ENCODE data around the gene TBC1D5. TPM values are rescaled to one million over a fixed set of nuclear protein-coding genes. Genes with fewer than 3 reads are reported as not detected.
"Not testable (repeated sequence)": the region's sequence is repeated elsewhere in the genome, so short reads cannot be mapped to it uniquely, and the experiment has no call there.

Gene TBC1D5
- total RNA-seq, 4 donors from 2014 or later, result 51.9 to 66.8 (median 60.1) TPM

- intact Hi-C loops (cut with DNase I; ENCODE audit: low total_unique reads), result no loop called here
Measured at GRCh38 chr3:17133632-17134545, 608.5 kb downstream of the TBC1D5 start.

DNA sequence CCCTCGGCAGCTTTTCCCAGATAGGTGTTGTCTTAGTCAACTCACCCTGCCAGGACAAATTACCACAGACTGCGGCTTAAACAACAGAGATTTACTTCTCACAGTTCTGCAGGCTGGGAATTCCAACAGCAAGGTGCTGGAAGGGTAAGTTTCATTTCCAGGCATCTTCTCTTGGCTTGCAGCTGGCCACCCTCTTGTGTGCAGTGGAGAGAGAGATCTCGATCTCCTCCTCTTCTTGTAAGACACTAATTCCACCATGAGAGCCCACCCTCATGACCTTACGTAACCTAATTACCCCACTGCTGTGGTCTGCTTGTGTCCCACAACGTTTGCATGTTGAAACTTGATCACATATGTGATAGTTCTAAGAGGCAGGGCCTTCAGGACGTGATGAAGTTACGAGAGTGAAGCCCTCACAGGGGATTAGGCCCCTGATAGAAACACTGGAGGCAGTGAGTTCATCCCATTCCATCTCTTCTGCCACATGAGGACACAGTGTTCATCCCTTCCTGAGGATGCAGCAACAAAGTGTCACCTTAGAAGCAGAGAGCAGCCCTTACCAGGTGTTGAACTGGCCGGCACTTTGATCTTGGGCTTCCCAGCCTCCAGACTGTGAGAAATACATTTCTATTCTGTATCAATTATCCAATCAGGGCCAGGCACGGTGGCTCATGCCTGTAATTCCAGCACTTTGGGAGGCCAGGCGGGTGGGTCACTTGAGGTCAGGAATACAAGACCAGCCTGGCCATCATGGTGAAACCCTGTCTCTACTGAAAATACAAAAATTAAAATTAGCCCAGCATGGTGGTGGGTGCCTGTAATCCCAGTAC is 609.9 kb downstream of the TBC1D5 start:
- TF ChIP-seq POLR2A (IDR thresholded peaks at IDR 0.05), result no peak
- TF ChIP-seq, protein P1, sequence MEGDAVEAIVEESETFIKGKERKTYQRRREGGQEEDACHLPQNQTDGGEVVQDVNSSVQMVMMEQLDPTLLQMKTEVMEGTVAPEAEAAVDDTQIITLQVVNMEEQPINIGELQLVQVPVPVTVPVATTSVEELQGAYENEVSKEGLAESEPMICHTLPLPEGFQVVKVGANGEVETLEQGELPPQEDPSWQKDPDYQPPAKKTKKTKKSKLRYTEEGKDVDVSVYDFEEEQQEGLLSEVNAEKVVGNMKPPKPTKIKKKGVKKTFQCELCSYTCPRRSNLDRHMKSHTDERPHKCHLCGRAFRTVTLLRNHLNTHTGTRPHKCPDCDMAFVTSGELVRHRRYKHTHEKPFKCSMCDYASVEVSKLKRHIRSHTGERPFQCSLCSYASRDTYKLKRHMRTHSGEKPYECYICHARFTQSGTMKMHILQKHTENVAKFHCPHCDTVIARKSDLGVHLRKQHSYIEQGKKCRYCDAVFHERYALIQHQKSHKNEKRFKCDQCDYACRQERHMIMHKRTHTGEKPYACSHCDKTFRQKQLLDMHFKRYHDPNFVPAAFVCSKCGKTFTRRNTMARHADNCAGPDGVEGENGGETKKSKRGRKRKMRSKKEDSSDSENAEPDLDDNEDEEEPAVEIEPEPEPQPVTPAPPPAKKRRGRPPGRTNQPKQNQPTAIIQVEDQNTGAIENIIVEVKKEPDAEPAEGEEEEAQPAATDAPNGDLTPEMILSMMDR (IDR thresholded peaks at IDR 0.05), result no peak
- H3K4me3 ChIP-seq (ENCODE audit: low read depth, poor library complexity, severe bottlenecking), result no peak overlapping the region
- intact Hi-C loops (cut with DNase I; ENCODE audit: low total_unique reads), result no loop called here
- 81 to 86% methylated on average over 10 of the region's 10 CpGs for WGBS, 2 donors
- DNase-seq (ENCODE audit: low spot score in 2 of 2), result peak in 1 of 2 donors; percentile 31

More at GRCh38 chr3:17133632-17134545, 608.5 kb downstream of the TBC1D5 start:
- WGBS, 2 donors, result 86 to 88% methylated on average over 16 to 19 of the region's 19 CpGs
- H3K4me3 ChIP-seq (ENCODE audit: low read depth, poor library complexity, severe bottlenecking), result no peak overlapping the region
- TF ChIP-seq, protein P1 (IDR thresholded peaks at IDR 0.05), result no peak
- no peak for TF ChIP-seq POLR2A (IDR thresholded peaks at IDR 0.05)
- peak in 1 of 2 donors; percentile 75 for DNase-seq (ENCODE audit: low spot score in 2 of 2)

GRCh38 chr3:17130956-17131355 is 611.5 kb downstream of the TBC1D5 start:
- H3K4me3 ChIP-seq (ENCODE audit: low read depth, poor library complexity, severe bottlenecking), result no peak overlapping the region
- intact Hi-C loops (cut with DNase I; ENCODE audit: low total_unique reads), result no loop called here
- peak in 1 of 2 donors; percentile 32 for DNase-seq (ENCODE audit: low spot score in 2 of 2)
- 84 to 92% methylated on average over 3 of the region's 3 CpGs for WGBS, 2 donors
- no peak for TF ChIP-seq POLR2A (IDR thresholded peaks at IDR 0.05)
- TF ChIP-seq, protein P1 (IDR thresholded peaks at IDR 0.05), result no peak

DNA sequence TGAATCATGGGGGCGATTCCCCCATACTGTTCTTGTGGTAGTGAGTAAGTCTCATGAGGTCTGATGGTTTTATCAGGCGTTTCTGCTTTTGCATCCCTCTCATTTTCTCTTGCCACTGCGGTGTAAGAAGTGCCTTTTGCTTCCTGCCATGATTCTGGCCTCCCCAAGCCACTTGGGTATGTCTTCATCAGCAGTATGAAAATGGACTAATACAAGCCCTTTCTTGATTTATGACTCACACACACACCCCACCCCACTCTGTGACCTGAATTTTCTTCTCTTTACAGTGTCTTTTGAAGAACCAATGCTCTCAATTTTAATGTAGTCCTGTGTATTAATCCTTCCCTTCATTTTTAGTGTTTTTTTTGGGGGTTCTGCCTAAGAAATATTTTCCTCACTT is 612.9 kb downstream of the TBC1D5 start:
- intact Hi-C loops (cut with DNase I; ENCODE audit: low total_unique reads), result no loop called here
- DNase-seq (ENCODE audit: low spot score in 2 of 2), result peak in 1 of 2 donors; percentile 57
- TF ChIP-seq, protein P1 (IDR thresholded peaks at IDR 0.05), result no peak
- no peak for TF ChIP-seq POLR2A (IDR thresholded peaks at IDR 0.05)
- H3K4me3 ChIP-seq (ENCODE audit: low read depth, poor library complexity, severe bottlenecking), result no peak overlapping the region
- 75 to 79% methylated on average over 3 of the region's 3 CpGs for WGBS, 2 donors

DNA sequence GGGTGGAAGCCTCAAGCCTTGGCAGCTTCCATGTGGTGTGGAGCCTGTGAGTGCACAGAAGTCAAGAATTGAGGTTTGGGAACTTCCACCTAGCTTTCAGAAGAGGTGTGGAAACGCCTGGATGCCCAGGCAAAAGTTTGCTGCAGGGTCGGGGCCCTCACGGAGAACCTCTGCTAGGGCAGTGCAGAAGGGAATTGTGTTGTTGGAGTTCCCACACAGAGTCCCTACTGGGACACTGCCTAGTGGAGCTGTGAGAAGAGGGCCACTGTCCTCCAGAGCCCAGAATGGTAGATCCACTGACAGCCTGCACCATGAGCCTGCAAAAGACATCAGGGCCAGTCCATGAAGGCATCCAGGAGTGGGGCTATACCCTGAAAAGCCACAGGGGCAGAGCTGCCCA is 613.8 kb downstream of the TBC1D5 start:
- DNase-seq (ENCODE audit: low spot score in 2 of 2), result peak in 1 of 2 donors; percentile 50
- 90 to 94% methylated on average over 3 of the region's 3 CpGs for WGBS, 2 donors
- H3K4me3 ChIP-seq (ENCODE audit: low read depth, poor library complexity, severe bottlenecking); intact Hi-C loops (cut with DNase I; ENCODE audit: low total_unique reads): not testable (repeated sequence)
